ENCODE data around the gene XRCC1. TPM values are rescaled to one million over a fixed set of nuclear protein-coding genes. Genes with fewer than 3 reads are reported as not detected.

XRCC1 gene
- polyA plus RNA-seq, 3 donors = 13.1 to 23.0 (median 19.3) TPM

DNA sequence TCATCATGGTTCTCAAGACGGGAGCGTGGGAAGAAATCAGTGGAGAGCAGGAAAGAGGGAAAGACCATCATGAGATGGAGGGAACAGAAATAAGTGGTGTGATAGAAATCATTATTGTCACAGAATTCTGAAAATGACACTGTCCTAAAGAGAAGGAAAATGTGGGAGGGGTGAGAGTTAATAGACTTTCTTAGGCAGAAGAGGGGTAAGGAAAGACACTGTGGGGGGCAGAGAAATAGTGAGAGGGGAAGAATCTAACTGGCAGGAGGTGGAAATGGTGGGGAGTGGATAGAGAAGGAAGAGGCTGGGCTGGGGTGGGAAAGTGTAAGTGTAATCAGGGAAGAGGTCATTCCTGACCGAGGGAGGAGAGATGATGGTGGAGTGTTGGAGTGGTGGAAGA, 3.5 kb upstream of the XRCC1 start:
- peaks cover 38% of the 10 kb centered on the region for H3K4me1 Mint-ChIP-seq
- peaks cover 0 to 4% (median 0%) of the 10 kb centered on the region in 3 donors for H3K27me3 Mint-ChIP-seq (ENCODE audit: low read depth in 3 of 3)
- H3K27ac ChIP-seq (ENCODE audit: low read depth in 1 of 2, low read length in 2 of 2) = no peak overlapping the region
- no peak overlapping the region for H3K4me3 ChIP-seq (replicated peaks in 1 of 3; ENCODE audit: low read depth in 2 of 3, low read length in 3 of 3)
- no peak overlapping the region for H2AFZ ChIP-seq (ENCODE audit: insufficient read depth, low read depth, low read length, poor library complexity, severe bottlenecking)
- TF ChIP-seq, protein P1, sequence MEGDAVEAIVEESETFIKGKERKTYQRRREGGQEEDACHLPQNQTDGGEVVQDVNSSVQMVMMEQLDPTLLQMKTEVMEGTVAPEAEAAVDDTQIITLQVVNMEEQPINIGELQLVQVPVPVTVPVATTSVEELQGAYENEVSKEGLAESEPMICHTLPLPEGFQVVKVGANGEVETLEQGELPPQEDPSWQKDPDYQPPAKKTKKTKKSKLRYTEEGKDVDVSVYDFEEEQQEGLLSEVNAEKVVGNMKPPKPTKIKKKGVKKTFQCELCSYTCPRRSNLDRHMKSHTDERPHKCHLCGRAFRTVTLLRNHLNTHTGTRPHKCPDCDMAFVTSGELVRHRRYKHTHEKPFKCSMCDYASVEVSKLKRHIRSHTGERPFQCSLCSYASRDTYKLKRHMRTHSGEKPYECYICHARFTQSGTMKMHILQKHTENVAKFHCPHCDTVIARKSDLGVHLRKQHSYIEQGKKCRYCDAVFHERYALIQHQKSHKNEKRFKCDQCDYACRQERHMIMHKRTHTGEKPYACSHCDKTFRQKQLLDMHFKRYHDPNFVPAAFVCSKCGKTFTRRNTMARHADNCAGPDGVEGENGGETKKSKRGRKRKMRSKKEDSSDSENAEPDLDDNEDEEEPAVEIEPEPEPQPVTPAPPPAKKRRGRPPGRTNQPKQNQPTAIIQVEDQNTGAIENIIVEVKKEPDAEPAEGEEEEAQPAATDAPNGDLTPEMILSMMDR (IDR thresholded peaks at IDR 0.05) = no peak
- H3K27me3 ChIP-seq (ENCODE audit: control insufficient read depth in 2 of 2, insufficient read depth in 2 of 2, low read length in 2 of 2) = no peaks in the 10 kb centered on the region
- intact Hi-C loops (cut with micrococcal nuclease) = no loop called here
- no peaks in the 10 kb centered on the region for H3K36me3 ChIP-seq (replicated peaks in 1 of 2; ENCODE audit: control insufficient read depth in 1 of 2, insufficient read depth in 2 of 2, low read length in 2 of 2)
- no peaks in the 10 kb centered on the region for H3K9me3 ChIP-seq (replicated peaks in 1 of 2; ENCODE audit: control insufficient read depth in 1 of 2, insufficient read depth in 1 of 2, low read length in 2 of 2)
- peak overlapping the region in 2 of 7 donors; percentile 43 to 74 for H3K27ac Mint-ChIP-seq
- 86% methylated on average over 3 of the region's 3 CpGs for WGBS (ENCODE audit: insufficient coverage)
- peaks cover 15% of the 10 kb centered on the region for H3K79me2 ChIP-seq (ENCODE audit: insufficient read depth, low read length)
- DNase-seq = no peak
- peaks cover 0 to under 1% of the 10 kb centered on the region in 2 donors for H3K36me3 Mint-ChIP-seq
- no peak overlapping the region for H3K4me2 ChIP-seq (replicated peaks; ENCODE audit: extremely low read depth, low read length, poor library complexity, severe bottlenecking)
- no peak overlapping the region for H3K9ac ChIP-seq (ENCODE audit: insufficient read depth, low read length, poor library complexity, severe bottlenecking)
- H4K20me1 ChIP-seq (ENCODE audit: insufficient read depth, low read length) = no peaks in the 10 kb centered on the region
- no peaks in the 10 kb centered on the region for H3K9me3 Mint-ChIP-seq
- H3K4me3 Mint-ChIP-seq = no peak overlapping the region
- peaks cover 39% of the 10 kb centered on the region in 2 donors for H3K4me1 ChIP-seq (ENCODE audit: control insufficient read depth in 1 of 2, insufficient read depth in 2 of 2, low read length in 2 of 2)

DNA sequence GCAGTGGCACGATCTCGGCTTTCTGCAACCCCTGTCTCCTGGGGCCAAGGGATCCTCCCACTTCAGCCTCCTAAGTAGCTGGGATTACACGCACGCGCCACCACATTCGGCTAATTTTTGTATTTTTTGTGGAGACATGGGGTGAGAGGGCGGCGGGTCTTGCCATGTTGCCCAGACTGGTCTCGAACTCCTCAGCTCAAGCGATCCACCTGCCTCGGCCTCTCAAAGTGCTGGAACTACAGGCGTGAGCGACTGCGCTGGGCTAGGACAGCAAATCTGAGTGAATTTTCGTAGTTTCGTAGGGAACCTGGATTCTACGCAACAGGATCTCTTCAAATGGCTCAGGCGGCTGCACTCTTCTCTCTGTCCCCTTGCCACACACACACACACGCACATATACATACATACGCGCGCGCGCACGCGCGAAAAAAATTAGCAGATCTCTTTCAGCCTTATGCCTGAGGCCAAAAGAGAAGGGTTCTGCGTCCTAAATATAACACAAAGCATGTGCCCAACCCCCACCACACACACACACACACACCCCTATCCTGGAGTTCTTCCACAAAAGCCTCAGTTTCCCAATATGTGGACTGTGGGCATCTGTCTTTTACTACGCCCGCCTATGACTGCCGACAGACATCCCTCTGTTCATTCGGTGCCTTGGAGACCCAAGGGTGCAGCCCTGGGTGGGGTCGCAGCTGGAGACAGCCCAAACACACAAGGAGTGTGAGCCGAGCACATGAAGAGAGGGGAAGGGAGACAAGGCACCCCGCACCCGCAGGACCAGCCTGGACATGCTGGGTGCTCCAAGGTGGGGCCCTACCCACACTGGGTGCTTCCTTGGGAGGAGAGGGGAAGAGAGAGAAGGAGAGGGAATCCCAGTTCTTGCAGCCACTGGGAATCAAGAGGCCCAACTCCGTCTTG, 890 bp upstream of the XRCC1 start:
- H3K9ac ChIP-seq (ENCODE audit: insufficient read depth, low read length, poor library complexity, severe bottlenecking) = no peak overlapping the region

More for the DNA sequence above, 890 bp upstream of the XRCC1 start:
- Mint-ChIP-seq H3K36me3 (peaks cover 8 to 15% of the 10 kb centered on the region in 2 donors), H3K27me3 (ENCODE audit: low read depth in 3 of 3) (peaks cover 0 to 4% (median 0%) of the 10 kb centered on the region in 3 donors), H3K4me1 (peaks cover 38% of the 10 kb centered on the region), H3K27ac (peak overlapping the region; percentile 79 to 97 (median 89)), H3K9me3 (no peaks in the 10 kb centered on the region), H3K4me3 (peak overlapping the region; percentile 55)
- peaks cover 0 to 12% of the 10 kb centered on the region in 2 donors for H3K36me3 ChIP-seq (replicated peaks in 1 of 2; ENCODE audit: control insufficient read depth in 1 of 2, insufficient read depth in 2 of 2, low read length in 2 of 2)
- H2AFZ ChIP-seq (ENCODE audit: insufficient read depth, low read depth, low read length, poor library complexity, severe bottlenecking) = peak overlapping the region; percentile 48
- H3K27ac ChIP-seq (ENCODE audit: low read depth in 1 of 2, low read length in 2 of 2) = peak overlapping the region; percentile 71
- TF ChIP-seq, protein P1 (IDR thresholded peaks at IDR 0.05) = no peak
- peak overlapping the region; percentile 79 for H3K4me2 ChIP-seq (replicated peaks; ENCODE audit: extremely low read depth, low read length, poor library complexity, severe bottlenecking)
- DNase-seq = peak in 1 of 3 donors; percentile 40
- no peaks in the 10 kb centered on the region for H4K20me1 ChIP-seq (ENCODE audit: insufficient read depth, low read length)
- no peaks in the 10 kb centered on the region for H3K9me3 ChIP-seq (replicated peaks in 1 of 2; ENCODE audit: control insufficient read depth in 1 of 2, insufficient read depth in 1 of 2, low read length in 2 of 2)
- peaks cover 33 to 36% of the 10 kb centered on the region in 2 donors for H3K4me1 ChIP-seq (ENCODE audit: control insufficient read depth in 1 of 2, insufficient read depth in 2 of 2, low read length in 2 of 2)
- peaks cover 26% of the 10 kb centered on the region for H3K79me2 ChIP-seq (ENCODE audit: insufficient read depth, low read length)
- WGBS (ENCODE audit: insufficient coverage) = 71% methylated on average over 33 of the region's 37 CpGs
- intact Hi-C loops (cut with micrococcal nuclease) = loop anchor here (1.0 kb wide), 1 partner anchor 20 kb away; the partner anchor contains the start of genes IRGQ (in 2 of the 2) and ZNF576 (in 2 of the 2)
- no peaks in the 10 kb centered on the region for H3K27me3 ChIP-seq (ENCODE audit: control insufficient read depth in 2 of 2, insufficient read depth in 2 of 2, low read length in 2 of 2)
- H3K4me3 ChIP-seq (replicated peaks in 1 of 3; ENCODE audit: low read depth in 2 of 3, low read length in 3 of 3) = peak overlapping the region; percentile 4 to 87 (median 35)

All from CD14-positive monocyte (primary cell).